HCT116 (cell line): Measurements from ENCODE around the gene PPFIA2. TPM values are rescaled to one million over a fixed set of nuclear protein-coding genes. Genes with fewer than 3 reads are reported as not detected.

ENCODE experiments used
- ATAC-seq: fragments of 200-7000 bp; cut with Tn5 transposase; 2 replicates; pipeline ENCODE4 v1.9.1; 2020; ENCODE audit warnings: mild to moderate bottlenecking, moderate library complexity
- BruUV-seq: library from RNA; stranded (reverse); fragments of 400-500 nt; replicated peaks from 2 replicates; lab custom pipeline; 2021; lab: Mats Ljungman, UMichigan
- CTCF ChIA-PET: fragments of 300-600 bp; sonication (Branson Sonifier 250); formaldehyde crosslinking; loops from one replicate; lab custom pipeline; 2021; ENCODE audit warnings: antibody characterized with exemption; lab: Charles Lee
- POLR2A ChIA-PET: fragments of 300-600, 350-600 bp; sonication (Branson Sonifier 250); formaldehyde crosslinking; loops from one replicate; lab custom pipeline; 2021; ENCODE audit warnings: antibody characterized with exemption; lab: Charles Lee
- RAD21 ChIA-PET, 2 experiments: fragments of 300-600 bp; sonication (Branson Sonifier 250); formaldehyde crosslinking; loops; one replicate each; lab custom pipeline; 2023; ENCODE audit warnings: low total read pairs in 2 of 2; ENCODE audit not compliant: uncharacterized antibody in 2 of 2, unreplicated experiment in 2 of 2, low non-redundant PET in 1 of 2; lab: Charles Lee
- DNase-seq: peaks from one replicate; pipeline ENCODE4 v3.0.0-alpha.2; 2010; ENCODE audit warnings: low read depth, low spot score
- H2AFZ ChIP-seq: fragments of 200-600 bp; shearing (Covaris generic), sonication (generic); 2 replicates; pipeline ENCODE4 v1.6.1; 2017; ENCODE audit warnings: low read depth, mixed run types, mixed read lengths, antibody characterized with exemption, low read length; ENCODE audit not compliant: poor library complexity, severe bottlenecking
- H3K27ac ChIP-seq: 2 replicates; pipeline ENCODE4 v1.5.1; 2012; ENCODE audit warnings: low read depth, low read length
- H3K27me3 ChIP-seq: fragments of 200-600 bp; sonication (generic); 2 replicates; pipeline ENCODE4 v1.6.1; 2016; ENCODE audit warnings: mixed run types, low read length, mixed read lengths; ENCODE audit not compliant: insufficient read depth
- H3K36me3 ChIP-seq, 2 experiments: fragments of 200-500 bp in 1 of 2; fragments of 200-600 bp in 1 of 2; sonication (Bioruptor generic) in 1 of 2; sonication (generic) in 1 of 2; 2 replicates each; pipeline versions ENCODE4 v1.5.1 to v1.6.1; 2014 to 2016; ENCODE audit warnings: low read length in 2 of 2, inconsistent platforms in 1 of 2, mixed read lengths in 1 of 2, mixed run types in 1 of 2; ENCODE audit not compliant: insufficient read depth in 2 of 2, control insufficient read depth in 1 of 2
- H3K4me1 ChIP-seq, 2 experiments: fragments of 200-600 bp in 1 of 2; sonication (generic) in 1 of 2; 2 replicates each; pipeline versions ENCODE4 v1.5.1 to v1.6.1; 2012 to 2017; ENCODE audit warnings: low read length in 2 of 2, inconsistent platforms in 1 of 2, mild to moderate bottlenecking in 1 of 2, mixed read lengths in 1 of 2, mixed run types in 1 of 2, moderate library complexity in 1 of 2; ENCODE audit not compliant: insufficient read depth in 2 of 2, control insufficient read depth in 1 of 2
- H3K4me2 ChIP-seq: fragments of 200-600 bp; sonication (generic); 2 replicates; pipeline ENCODE4 v1.6.1; 2017; ENCODE audit warnings: mixed run types, low read length, mixed read lengths
- H3K4me3 ChIP-seq, 2 experiments: fragments of 200-600 bp in 1 of 2; sonication (generic) in 1 of 2; replicated peaks in 1 of 2; 2 replicates each; pipeline ENCODE4 v1.5.1; 2011 to 2016; ENCODE audit warnings: low read length in 2 of 2, control low read depth in 1 of 2, low read depth in 1 of 2, mild to moderate bottlenecking in 1 of 2, mixed read lengths in 1 of 2, mixed run types in 1 of 2
- H3K79me2 ChIP-seq: fragments of 200-600 bp; sonication (generic); 2 replicates; pipeline ENCODE4 v1.6.1; 2017; ENCODE audit warnings: mild to moderate bottlenecking, mixed run types, low read length, moderate library complexity, mixed read lengths; ENCODE audit not compliant: insufficient read depth
- H3K9ac ChIP-seq: fragments of 200-600 bp; sonication (generic); 2 replicates; pipeline ENCODE4 v1.6.1; 2016; ENCODE audit warnings: low read length, mixed read lengths
- H3K9me2 ChIP-seq: fragments of 200-600 bp; sonication (generic), shearing (Covaris generic); 2 replicates; pipeline ENCODE4 v1.6.1; 2017; ENCODE audit warnings: mixed run types, mild to moderate bottlenecking, moderate library complexity; ENCODE audit not compliant: insufficient read depth
- H3K9me3 ChIP-seq, 2 experiments: fragments of 200-500 bp in 1 of 2; fragments of 200-600 bp in 1 of 2; sonication (Bioruptor generic) in 1 of 2; sonication (generic) in 1 of 2; 2 replicates each; pipeline ENCODE4 v1.6.1; 2014 to 2017; ENCODE audit warnings: low read length in 2 of 2, mixed read lengths in 2 of 2, inconsistent platforms in 1 of 2, low read depth in 1 of 2, mild to moderate bottlenecking in 1 of 2, mixed run types in 1 of 2, moderate library complexity in 1 of 2; ENCODE audit not compliant: control insufficient read depth in 1 of 2, insufficient read depth in 1 of 2
- H4K20me1 ChIP-seq: fragments of 200-600 bp; sonication (generic), shearing (Covaris generic); 2 replicates; pipeline ENCODE4 v1.6.1; 2017; ENCODE audit warnings: mixed run types, mild to moderate bottlenecking, moderate library complexity; ENCODE audit not compliant: insufficient read depth
- CBX3 ChIP-seq: IDR thresholded peaks from 2 replicates; pipeline ENCODE4 v1.6.1; 2012; ENCODE audit warnings: low read depth
- CEBPB ChIP-seq: IDR thresholded peaks from 2 replicates; pipeline ENCODE4 v1.6.1; 2012; ENCODE audit warnings: low read depth
- SIN3A ChIP-seq: IDR thresholded peaks from 2 replicates; pipeline ENCODE4 v1.6.1; 2012; ENCODE audit warnings: low read depth
- SRF ChIP-seq: IDR thresholded peaks from 2 replicates; pipeline ENCODE4 v1.6.1; 2012; ENCODE audit warnings: low read depth
- TCF7L2 ChIP-seq: IDR thresholded peaks from 2 replicates; pipeline ENCODE4 v1.7.0; 2011; ENCODE audit warnings: borderline replicate concordance, inconsistent platforms; ENCODE audit not compliant: insufficient read depth, insufficient read length; ENCODE audit errors: extremely low read depth
- ZBTB33 ChIP-seq: IDR thresholded peaks from 2 replicates; pipeline ENCODE4 v1.6.1; 2011; ENCODE audit warnings: mild to moderate bottlenecking, low read length, moderate library complexity; ENCODE audit not compliant: insufficient replicate concordance; ENCODE audit errors: extremely low read depth
- intact Hi-C: fragments of 100-400 bp; cut with micrococcal nuclease; formaldehyde crosslinking; loops from 2 replicates; pipeline ENCODE4 v1.10.0; 2022
- total RNA-seq: library from RNA; stranded (reverse); gene quantifications from one replicate; pipeline ENCODE4 v1.2.1, GENCODE V29; 2021; ENCODE audit not compliant: unreplicated experiment

The PPFIA2 gene
- total RNA-seq, 1 experiment from 2014 or later, result not detected

GRCh38 chr12:81216739-81217138 is 542.4 kb downstream of the PPFIA2 start:
- ATAC-seq, result no peak
- no peak overlapping the region for H2AFZ ChIP-seq

More at GRCh38 chr12:81216739-81217138, 542.4 kb downstream of the PPFIA2 start:
- H3K27me3 ChIP-seq, result 0 out of 2 replicates have a peak, but pooled peaks cover 4% of the 10 kb centered on the region
- no peaks in the 10 kb centered on the region for H3K4me1 ChIP-seq
- no peaks in the 10 kb centered on the region for H3K9me3 ChIP-seq
- intact Hi-C loops, result no loop called here
- no peaks in the 10 kb centered on the region for H4K20me1 ChIP-seq
- POLR2A ChIA-PET, result no interaction called here
- DNase-seq, result no peak
- H3K79me2 ChIP-seq, result no peaks in the 10 kb centered on the region
- CTCF ChIA-PET, result no interaction called here
- RAD21 ChIA-PET, result no interaction called here
- no peak overlapping the region for H3K4me3 ChIP-seq
- no TSS peak for BruUV-seq
- H3K27ac ChIP-seq, result no peak overlapping the region
- H3K9ac ChIP-seq, result no peak overlapping the region
- no peak overlapping the region for H3K4me2 ChIP-seq
- TF ChIP-seq CBX3, result no peak
- no peak for TF ChIP-seq SIN3A
- TF ChIP-seq ZBTB33, result no peak
- TF ChIP-seq SRF, result no peak
- TF ChIP-seq CEBPB, result no peak
- no peak for TF ChIP-seq TCF7L2
- H3K36me3 ChIP-seq, result no peaks in the 10 kb centered on the region
- no peaks in the 10 kb centered on the region for H3K9me2 ChIP-seq
